GM23338 (cell line): ENCODE data around the gene VPS8. TPM values are rescaled to one million over a fixed set of nuclear protein-coding genes. Genes with fewer than 3 reads are reported as not detected.

Source experiments
- ATAC-seq: fragments of 200-7000 bp; cut with Tn5 transposase; 3 replicates; pipeline ENCODE4 v1.9.1; 2020
- DNase-seq: peaks from one replicate; pipeline ENCODE4 v3.0.0-alpha.2; 2015; ENCODE audit warnings: low spot score
- H2AFZ ChIP-seq: fragments of 200-600 bp; sonication (generic); 2 replicates; pipeline ENCODE4 v1.8.0; 2016; ENCODE audit warnings: antibody characterized with exemption, mild to moderate bottlenecking, moderate library complexity
- H3F3A ChIP-seq: fragments of 200-600 bp; sonication (generic); replicated peaks from 2 replicates; pipeline ENCODE4 v1.8.0; 2017; ENCODE audit warnings: antibody characterized with exemption, mixed run types, low read depth
- H3K27ac ChIP-seq: fragments of 200-600 bp; sonication (generic); 2 replicates; pipeline ENCODE4 v1.6.1; 2016; ENCODE audit warnings: low read depth
- H3K27me3 ChIP-seq: fragments of 200-600 bp; sonication (generic); 2 replicates; pipeline ENCODE4 v1.8.0; 2016; ENCODE audit warnings: mild to moderate bottlenecking, mixed run types, moderate library complexity; ENCODE audit not compliant: insufficient read depth
- H3K36me3 ChIP-seq: fragments of 200-600 bp; sonication (generic); 2 replicates; pipeline ENCODE4 v1.8.0; 2016; ENCODE audit warnings: mild to moderate bottlenecking; ENCODE audit not compliant: insufficient read depth
- H3K4me1 ChIP-seq: fragments of 200-600 bp; sonication (generic); 2 replicates; pipeline ENCODE4 v1.8.0; 2016; ENCODE audit warnings: mild to moderate bottlenecking, moderate library complexity; ENCODE audit not compliant: insufficient read depth
- H3K4me2 ChIP-seq: fragments of 200-600 bp; sonication (generic); 2 replicates; pipeline ENCODE4 v1.7.1; 2017; ENCODE audit warnings: mixed run types
- H3K4me3 ChIP-seq: fragments of 200-600 bp; sonication (generic); 2 replicates; pipeline ENCODE4 v1.6.1; 2016; ENCODE audit warnings: mixed run types
- H3K79me2 ChIP-seq: fragments of 200-600 bp; sonication (generic); replicated peaks from 2 replicates; pipeline ENCODE4 v1.8.0; 2017; ENCODE audit warnings: mild to moderate bottlenecking; ENCODE audit not compliant: insufficient read depth
- H3K9me2 ChIP-seq: fragments of 200-600 bp; sonication (generic); 2 replicates; pipeline ENCODE4 v1.8.0; 2017; ENCODE audit not compliant: insufficient read depth
- H4K20me1 ChIP-seq: fragments of 200-600 bp; sonication (generic); replicated peaks from 2 replicates; pipeline ENCODE4 v1.8.0; 2017; ENCODE audit warnings: mild to moderate bottlenecking; ENCODE audit not compliant: insufficient read depth
- H3K27ac Mint-ChIP-seq: 2 replicates; pipeline ENCODE4 v1.8.0; 2020; ENCODE audit warnings: inconsistent platforms, mild to moderate bottlenecking, moderate library complexity, mixed read lengths
- H3K27me3 Mint-ChIP-seq: 3 replicates; pipeline ENCODE4 v1.8.0; 2022; ENCODE audit warnings: low read depth, mild to moderate bottlenecking, moderate library complexity, mixed read lengths, inconsistent platforms; ENCODE audit not compliant: insufficient read depth, poor library complexity
- H3K36me3 Mint-ChIP-seq: 3 replicates; pipeline ENCODE4 v1.8.0; 2021; ENCODE audit warnings: low read depth, mild to moderate bottlenecking, inconsistent platforms, moderate library complexity, mixed read lengths
- H3K4me1 Mint-ChIP-seq: 3 replicates; pipeline ENCODE4 v1.8.0; 2020; ENCODE audit warnings: mild to moderate bottlenecking, inconsistent platforms, mixed read lengths
- H3K4me3 Mint-ChIP-seq: 3 replicates; pipeline ENCODE4 v1.8.0; 2021; ENCODE audit warnings: moderate library complexity, mild to moderate bottlenecking, inconsistent platforms, mixed read lengths
- H3K9me3 Mint-ChIP-seq: 3 replicates; pipeline ENCODE4 v1.8.0; 2020; ENCODE audit warnings: moderate library complexity, mild to moderate bottlenecking, inconsistent platforms, mixed read lengths
- EZH2 ChIP-seq: fragments of 200-600 bp; sonication (generic); IDR thresholded peaks from one replicate; pipeline ENCODE4 v1.8.0; 2017; ENCODE audit warnings: antibody characterized with exemption, mild to moderate bottlenecking, low read depth; ENCODE audit not compliant: unreplicated experiment
- EZH2phosphoT487 ChIP-seq: fragments of 200-600 bp; sonication (generic); IDR thresholded peaks from one replicate; pipeline ENCODE4 v1.8.1; 2018; ENCODE audit warnings: antibody characterized with exemption; ENCODE audit not compliant: unreplicated experiment
- JUNB ChIP-seq: IDR thresholded peaks from one replicate; pipeline ENCODE4 v1.6.1; 2016; ENCODE audit warnings: antibody characterized with exemption; ENCODE audit not compliant: unreplicated experiment
- POLR2AphosphoS5 ChIP-seq: IDR thresholded peaks from 2 replicates; pipeline ENCODE4 v1.6.1; 2016; ENCODE audit warnings: antibody characterized with exemption, low read depth
- STAT1 ChIP-seq: IDR thresholded peaks from one replicate; pipeline ENCODE4 v1.6.1; 2016; ENCODE audit warnings: antibody characterized with exemption; ENCODE audit not compliant: unreplicated experiment
- ZNF114 ChIP-seq: fragments of 250-450 bp; sonication (Bioruptor Pico); IDR thresholded peaks from 2 replicates; pipeline ENCODE4 v1.5.0; 2020; ENCODE audit warnings: mild to moderate bottlenecking, moderate library complexity
- ZNF331 ChIP-seq: fragments of 250-450 bp; sonication (Bioruptor Pico); IDR thresholded peaks from 2 replicates; pipeline ENCODE4 v1.5.0; 2020; ENCODE audit warnings: low read depth, mild to moderate bottlenecking, moderate library complexity
- polyA plus RNA-seq: library from polyadenylated mRNA; unstranded; fragments of >200 nt; fragmentation: Nextera tagmentation; extraction: Ambion mirVana; gene quantifications from 2 replicates; pipeline ENCODE4 v1.2.1, GENCODE V29; 2016
- total RNA-seq: library from RNA; depleted of rRNA; stranded (reverse); fragments of >200 nt; shearing (Covaris generic); gene quantifications from 2 replicates; pipeline ENCODE4 v1.2.3, GENCODE V29; 2014
- TF ChIP-seq, protein P1 (sequence below): fragments of 250-450 bp; sonication (Bioruptor Pico); IDR thresholded peaks from 2 replicates; pipeline ENCODE4 v1.5.0; 2020; ENCODE audit warnings: mild to moderate bottlenecking, moderate library complexity
- TF ChIP-seq, protein P2 (sequence below), 2 experiments: fragments of 200-600 bp in 1 of 2; sonication (generic) in 1 of 2; conservative IDR thresholded peaks; 2 replicates each; pipeline versions ENCODE4 v1.5.1 to v1.6.1; 2016 to 2017; ENCODE audit warnings: antibody characterized with exemption in 2 of 2, low read depth in 2 of 2, mild to moderate bottlenecking in 2 of 2, moderate library complexity in 1 of 2

VPS8 gene
- total and polyA plus RNA-seq, 2 experiments from 2014 or later, result 17.3 to 45.5 TPM

DNA sequence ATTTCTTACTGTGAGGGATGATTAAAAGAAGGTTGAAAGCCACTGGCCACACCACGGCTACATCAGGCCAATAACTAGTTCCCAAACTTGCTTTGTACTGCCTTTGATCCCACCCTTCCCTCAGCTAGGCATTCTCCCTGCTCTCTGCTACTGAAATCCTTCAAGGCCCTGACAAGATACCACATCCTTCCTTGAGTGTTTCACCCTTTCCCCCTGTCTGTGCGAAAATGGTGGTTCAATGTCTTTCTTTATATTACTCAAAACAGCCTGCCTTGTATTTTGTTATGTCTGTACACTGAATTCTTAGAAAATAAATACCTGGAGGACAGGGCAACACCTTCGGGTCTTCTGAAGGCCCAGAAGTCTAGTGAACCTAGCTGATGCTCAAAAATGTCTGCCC, 932 bp upstream of the VPS8 start:
- H3K27me3 Mint-ChIP-seq, result peaks cover 8% of the 10 kb centered on the region
- no peaks in the 10 kb centered on the region for H3F3A ChIP-seq
- DNase-seq (no peak), ATAC-seq (no peak)
- no peaks in the 10 kb centered on the region for H3K27me3 ChIP-seq
- no peak overlapping the region for H3K27ac ChIP-seq
- no peak for TF ChIP-seq ZNF331 (CRISPR knock-in tag)
- TF ChIP-seq ZNF114, result no peak
- no peak for TF ChIP-seq EZH2phosphoT487
- TF ChIP-seq JUNB, result no peak
- no peak for TF ChIP-seq POLR2AphosphoS5
- TF ChIP-seq, protein P1, sequence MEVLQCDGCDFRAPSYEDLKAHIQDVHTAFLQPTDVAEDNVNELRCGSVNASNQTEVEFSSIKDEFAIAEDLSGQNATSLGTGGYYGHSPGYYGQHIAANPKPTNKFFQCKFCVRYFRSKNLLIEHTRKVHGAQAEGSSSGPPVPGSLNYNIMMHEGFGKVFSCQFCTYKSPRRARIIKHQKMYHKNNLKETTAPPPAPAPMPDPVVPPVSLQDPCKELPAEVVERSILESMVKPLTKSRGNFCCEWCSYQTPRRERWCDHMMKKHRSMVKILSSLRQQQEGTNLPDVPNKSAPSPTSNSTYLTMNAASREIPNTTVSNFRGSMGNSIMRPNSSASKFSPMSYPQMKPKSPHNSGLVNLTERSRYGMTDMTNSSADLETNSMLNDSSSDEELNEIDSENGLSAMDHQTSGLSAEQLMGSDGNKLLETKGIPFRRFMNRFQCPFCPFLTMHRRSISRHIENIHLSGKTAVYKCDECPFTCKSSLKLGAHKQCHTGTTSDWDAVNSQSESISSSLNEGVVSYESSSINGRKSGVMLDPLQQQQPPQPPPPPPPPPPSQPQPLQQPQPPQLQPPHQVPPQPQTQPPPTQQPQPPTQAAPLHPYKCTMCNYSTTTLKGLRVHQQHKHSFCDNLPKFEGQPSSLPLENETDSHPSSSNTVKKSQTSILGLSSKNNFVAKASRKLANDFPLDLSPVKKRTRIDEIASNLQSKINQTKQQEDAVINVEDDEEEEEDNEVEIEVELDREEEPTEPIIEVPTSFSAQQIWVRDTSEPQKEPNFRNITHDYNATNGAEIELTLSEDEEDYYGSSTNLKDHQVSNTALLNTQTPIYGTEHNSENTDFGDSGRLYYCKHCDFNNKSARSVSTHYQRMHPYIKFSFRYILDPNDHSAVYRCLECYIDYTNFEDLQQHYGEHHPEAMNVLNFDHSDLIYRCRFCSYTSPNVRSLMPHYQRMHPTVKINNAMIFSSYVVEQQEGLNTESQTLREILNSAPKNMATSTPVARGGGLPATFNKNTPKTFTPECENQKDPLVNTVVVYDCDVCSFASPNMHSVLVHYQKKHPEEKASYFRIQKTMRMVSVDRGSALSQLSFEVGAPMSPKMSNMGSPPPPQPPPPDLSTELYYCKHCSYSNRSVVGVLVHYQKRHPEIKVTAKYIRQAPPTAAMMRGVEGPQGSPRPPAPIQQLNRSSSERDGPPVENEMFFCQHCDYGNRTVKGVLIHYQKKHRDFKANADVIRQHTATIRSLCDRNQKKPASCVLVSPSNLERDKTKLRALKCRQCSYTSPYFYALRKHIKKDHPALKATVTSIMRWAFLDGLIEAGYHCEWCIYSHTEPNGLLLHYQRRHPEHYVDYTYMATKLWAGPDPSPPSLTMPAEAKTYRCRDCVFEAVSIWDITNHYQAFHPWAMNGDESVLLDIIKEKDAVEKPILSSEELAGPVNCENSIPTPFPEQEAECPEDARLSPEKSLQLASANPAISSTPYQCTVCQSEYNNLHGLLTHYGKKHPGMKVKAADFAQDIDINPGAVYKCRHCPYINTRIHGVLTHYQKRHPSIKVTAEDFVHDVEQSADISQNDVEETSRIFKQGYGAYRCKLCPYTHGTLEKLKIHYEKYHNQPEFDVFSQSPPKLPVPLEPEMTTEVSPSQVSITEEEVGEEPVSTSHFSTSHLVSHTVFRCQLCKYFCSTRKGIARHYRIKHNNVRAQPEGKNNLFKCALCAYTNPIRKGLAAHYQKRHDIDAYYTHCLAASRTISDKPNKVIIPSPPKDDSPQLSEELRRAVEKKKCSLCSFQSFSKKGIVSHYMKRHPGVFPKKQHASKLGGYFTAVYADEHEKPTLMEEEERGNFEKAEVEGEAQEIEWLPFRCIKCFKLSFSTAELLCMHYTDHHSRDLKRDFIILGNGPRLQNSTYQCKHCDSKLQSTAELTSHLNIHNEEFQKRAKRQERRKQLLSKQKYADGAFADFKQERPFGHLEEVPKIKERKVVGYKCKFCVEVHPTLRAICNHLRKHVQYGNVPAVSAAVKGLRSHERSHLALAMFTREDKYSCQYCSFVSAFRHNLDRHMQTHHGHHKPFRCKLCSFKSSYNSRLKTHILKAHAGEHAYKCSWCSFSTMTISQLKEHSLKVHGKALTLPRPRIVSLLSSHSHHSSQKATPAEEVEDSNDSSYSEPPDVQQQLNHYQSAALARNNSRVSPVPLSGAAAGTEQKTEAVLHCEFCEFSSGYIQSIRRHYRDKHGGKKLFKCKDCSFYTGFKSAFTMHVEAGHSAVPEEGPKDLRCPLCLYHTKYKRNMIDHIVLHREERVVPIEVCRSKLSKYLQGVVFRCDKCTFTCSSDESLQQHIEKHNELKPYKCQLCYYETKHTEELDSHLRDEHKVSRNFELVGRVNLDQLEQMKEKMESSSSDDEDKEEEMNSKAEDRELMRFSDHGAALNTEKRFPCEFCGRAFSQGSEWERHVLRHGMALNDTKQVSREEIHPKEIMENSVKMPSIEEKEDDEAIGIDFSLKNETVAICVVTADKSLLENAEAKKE (CRISPR knock-in tag), result no peak
- TF ChIP-seq, protein P2, sequence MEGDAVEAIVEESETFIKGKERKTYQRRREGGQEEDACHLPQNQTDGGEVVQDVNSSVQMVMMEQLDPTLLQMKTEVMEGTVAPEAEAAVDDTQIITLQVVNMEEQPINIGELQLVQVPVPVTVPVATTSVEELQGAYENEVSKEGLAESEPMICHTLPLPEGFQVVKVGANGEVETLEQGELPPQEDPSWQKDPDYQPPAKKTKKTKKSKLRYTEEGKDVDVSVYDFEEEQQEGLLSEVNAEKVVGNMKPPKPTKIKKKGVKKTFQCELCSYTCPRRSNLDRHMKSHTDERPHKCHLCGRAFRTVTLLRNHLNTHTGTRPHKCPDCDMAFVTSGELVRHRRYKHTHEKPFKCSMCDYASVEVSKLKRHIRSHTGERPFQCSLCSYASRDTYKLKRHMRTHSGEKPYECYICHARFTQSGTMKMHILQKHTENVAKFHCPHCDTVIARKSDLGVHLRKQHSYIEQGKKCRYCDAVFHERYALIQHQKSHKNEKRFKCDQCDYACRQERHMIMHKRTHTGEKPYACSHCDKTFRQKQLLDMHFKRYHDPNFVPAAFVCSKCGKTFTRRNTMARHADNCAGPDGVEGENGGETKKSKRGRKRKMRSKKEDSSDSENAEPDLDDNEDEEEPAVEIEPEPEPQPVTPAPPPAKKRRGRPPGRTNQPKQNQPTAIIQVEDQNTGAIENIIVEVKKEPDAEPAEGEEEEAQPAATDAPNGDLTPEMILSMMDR (conservative IDR thresholded peaks at IDR 0.05; ENCODE audit: low read depth in 2 of 2), result no peak
- no peak for TF ChIP-seq EZH2
- TF ChIP-seq STAT1, result no peak
- no peaks in the 10 kb centered on the region for H3K36me3 ChIP-seq
- no peak overlapping the region for H3K4me2 ChIP-seq
- peaks cover 31% of the 10 kb centered on the region for H3K79me2 ChIP-seq
- no peak overlapping the region for H3K4me3 ChIP-seq
- peaks cover 6% of the 10 kb centered on the region; the same call in 1 of the 2 replicates for H3K4me1 ChIP-seq
- no peaks in the 10 kb centered on the region for H4K20me1 ChIP-seq
- H3K4me3 Mint-ChIP-seq, result no peak overlapping the region; the same call in 2 of the 3 replicates
- H3K9me2 ChIP-seq, result no peaks in the 10 kb centered on the region
- peaks cover 7% of the 10 kb centered on the region; the same call in 2 of the 3 replicates for H3K4me1 Mint-ChIP-seq
- peaks cover 3% of the 10 kb centered on the region; the same call in 2 of the 3 replicates for H3K9me3 Mint-ChIP-seq
- H3K27ac Mint-ChIP-seq, result no peak overlapping the region
- H3K36me3 Mint-ChIP-seq, result no peaks in the 10 kb centered on the region; the same call in 2 of the 3 replicates
- H2AFZ ChIP-seq, result peak overlapping the region; percentile 96
